ENCODE measurements around the gene APBB3. TPM values are rescaled to one million over a fixed set of nuclear protein-coding genes. Genes with fewer than 3 reads are reported as not detected.

APBB3 gene
- total RNA-seq, 1 experiment from 2014 or later: 25.1 TPM

DNA sequence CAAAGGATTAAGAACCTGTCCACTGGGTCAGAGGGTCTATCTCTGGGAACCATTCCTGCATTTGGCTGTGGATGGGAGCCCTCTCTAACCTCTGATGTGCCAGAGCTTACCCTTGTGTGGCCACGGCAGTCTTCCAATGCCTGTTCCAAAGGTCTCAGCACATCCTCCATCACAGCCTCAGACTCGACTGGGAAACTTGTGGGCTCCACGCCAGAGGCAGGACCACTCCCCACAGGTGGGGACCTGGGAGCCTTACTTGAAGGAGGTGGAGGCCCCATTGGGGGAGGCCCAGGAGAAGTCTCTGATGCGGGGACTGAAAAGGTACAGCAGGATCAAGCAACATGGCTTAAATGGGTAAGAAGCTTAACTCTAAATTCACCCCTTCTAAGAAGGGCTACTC is 12.5 kb downstream of the APBB3 start:
- no peak overlapping the region for H3K4me3 ChIP-seq (ENCODE audit: low read depth, low read length)
- CTCF ChIA-PET: no interaction called here
- no peak for DNase-seq
- TF ChIP-seq, protein P1, sequence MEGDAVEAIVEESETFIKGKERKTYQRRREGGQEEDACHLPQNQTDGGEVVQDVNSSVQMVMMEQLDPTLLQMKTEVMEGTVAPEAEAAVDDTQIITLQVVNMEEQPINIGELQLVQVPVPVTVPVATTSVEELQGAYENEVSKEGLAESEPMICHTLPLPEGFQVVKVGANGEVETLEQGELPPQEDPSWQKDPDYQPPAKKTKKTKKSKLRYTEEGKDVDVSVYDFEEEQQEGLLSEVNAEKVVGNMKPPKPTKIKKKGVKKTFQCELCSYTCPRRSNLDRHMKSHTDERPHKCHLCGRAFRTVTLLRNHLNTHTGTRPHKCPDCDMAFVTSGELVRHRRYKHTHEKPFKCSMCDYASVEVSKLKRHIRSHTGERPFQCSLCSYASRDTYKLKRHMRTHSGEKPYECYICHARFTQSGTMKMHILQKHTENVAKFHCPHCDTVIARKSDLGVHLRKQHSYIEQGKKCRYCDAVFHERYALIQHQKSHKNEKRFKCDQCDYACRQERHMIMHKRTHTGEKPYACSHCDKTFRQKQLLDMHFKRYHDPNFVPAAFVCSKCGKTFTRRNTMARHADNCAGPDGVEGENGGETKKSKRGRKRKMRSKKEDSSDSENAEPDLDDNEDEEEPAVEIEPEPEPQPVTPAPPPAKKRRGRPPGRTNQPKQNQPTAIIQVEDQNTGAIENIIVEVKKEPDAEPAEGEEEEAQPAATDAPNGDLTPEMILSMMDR (IDR thresholded peaks at IDR 0.05; ENCODE audit: insufficient read depth in 1 of 2, low read depth in 1 of 2, low read length in 1 of 2, severe bottlenecking in 1 of 2, unreplicated experiment in 1 of 2): no peak
- peaks cover 6% of the 10 kb centered on the region for H3K36me3 ChIP-seq (ENCODE audit: control insufficient read depth, insufficient read depth, low read length)
- H3K36me3 Mint-ChIP-seq (ENCODE audit: insufficient read depth, unreplicated experiment): peaks cover 89% of the 10 kb centered on the region
- no peak overlapping the region for H3K4me3 Mint-ChIP-seq (ENCODE audit: unreplicated experiment)
- BruUV-seq (replicated peaks): no TSS peak
- H3K4me1 ChIP-seq: peaks cover 10% of the 10 kb centered on the region
- H3K27ac Mint-ChIP-seq (ENCODE audit: unreplicated experiment): no peak overlapping the region
- H3K4me1 Mint-ChIP-seq (ENCODE audit: low read depth, unreplicated experiment): peaks cover 32% of the 10 kb centered on the region
- H3K9me3 ChIP-seq: no peaks in the 10 kb centered on the region
- H3K27me3 ChIP-seq (replicated peaks; ENCODE audit: control insufficient read depth, insufficient read depth, low read length): no peaks in the 10 kb centered on the region
- POLR2A ChIA-PET: interaction anchor here (0.6 kb wide), 1 partner anchor 120 kb away, joined by 4 read pairs; no protein-coding TSS in a partner anchor
- H3K9me3 Mint-ChIP-seq (ENCODE audit: unreplicated experiment): no peaks in the 10 kb centered on the region
- no peaks in the 10 kb centered on the region for H3K27me3 Mint-ChIP-seq (ENCODE audit: insufficient read depth, unreplicated experiment)
- intact Hi-C loops (cut with micrococcal nuclease; ENCODE audit: unreplicated experiment): no loop called here

DNA sequence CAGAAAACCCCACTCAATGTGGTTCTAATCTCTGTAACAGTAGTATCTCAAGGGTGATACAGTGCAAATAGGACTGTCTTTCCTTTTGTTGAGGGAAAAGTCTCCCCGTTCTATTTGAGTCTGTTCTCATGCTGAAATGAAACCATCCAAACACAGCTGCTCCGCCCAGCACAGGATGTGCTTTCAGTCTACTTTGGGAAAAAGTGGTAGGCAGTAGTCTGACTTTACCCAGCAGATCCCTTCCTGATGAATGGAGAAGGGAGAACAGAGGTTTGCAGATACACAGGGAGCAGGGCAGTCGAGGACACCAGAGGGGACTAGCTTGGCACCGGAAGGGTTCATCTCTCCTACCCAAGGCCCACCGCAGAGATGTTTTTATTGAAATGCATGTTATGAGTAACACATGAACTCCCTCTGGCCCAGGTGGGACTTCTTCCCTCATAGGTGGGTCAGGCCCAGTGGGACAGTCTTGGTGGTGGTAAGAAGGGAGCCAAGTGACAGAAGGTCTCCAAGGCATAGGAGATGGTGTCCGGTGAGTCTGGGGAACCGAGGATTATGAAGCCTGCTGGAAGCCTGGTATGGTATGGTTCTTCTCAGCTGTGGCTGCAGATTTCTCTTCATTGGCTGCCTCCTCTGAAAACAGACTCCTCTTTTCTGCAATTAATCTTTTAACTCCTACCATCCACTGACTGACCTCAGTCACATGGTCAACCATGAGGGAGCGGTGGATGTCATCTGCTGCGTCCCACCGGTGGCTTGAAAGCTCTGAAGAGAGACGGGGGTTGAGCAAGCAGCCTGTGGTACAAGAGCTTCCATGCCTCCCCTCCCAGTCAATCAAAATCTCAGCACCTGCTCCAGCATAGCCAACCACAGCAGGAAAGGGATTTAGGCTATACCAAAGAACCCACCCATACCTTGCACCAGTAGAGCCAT is 14.0 kb downstream of the APBB3 start:
- no peaks in the 10 kb centered on the region for H3K9me3 ChIP-seq
- TF ChIP-seq, protein P1 (IDR thresholded peaks at IDR 0.05; ENCODE audit: insufficient read depth in 1 of 2, low read depth in 1 of 2, low read length in 1 of 2, severe bottlenecking in 1 of 2, unreplicated experiment in 1 of 2): no peak
- Mint-ChIP-seq H3K27ac (ENCODE audit: unreplicated experiment) (peak overlapping the region; percentile 64), H3K4me3 (ENCODE audit: unreplicated experiment) (peak overlapping the region; percentile 5), H3K27me3 (ENCODE audit: insufficient read depth, unreplicated experiment) (no peaks in the 10 kb centered on the region), H3K9me3 (ENCODE audit: unreplicated experiment) (no peaks in the 10 kb centered on the region), H3K4me1 (ENCODE audit: low read depth, unreplicated experiment) (peaks cover 28% of the 10 kb centered on the region), H3K36me3 (ENCODE audit: insufficient read depth, unreplicated experiment) (peaks cover 92% of the 10 kb centered on the region)
- H3K27me3 ChIP-seq (replicated peaks; ENCODE audit: control insufficient read depth, insufficient read depth, low read length): no peaks in the 10 kb centered on the region
- no peak overlapping the region for H3K4me3 ChIP-seq (ENCODE audit: low read depth, low read length)
- no peak for DNase-seq
- H3K36me3 ChIP-seq (ENCODE audit: control insufficient read depth, insufficient read depth, low read length): peaks cover 6% of the 10 kb centered on the region
- no TSS peak for BruUV-seq (replicated peaks)
- intact Hi-C loops (cut with micrococcal nuclease; ENCODE audit: unreplicated experiment): no loop called here
- POLR2A ChIA-PET: no interaction called here
- CTCF ChIA-PET: no interaction called here
- peaks cover 13% of the 10 kb centered on the region for H3K4me1 ChIP-seq

DNA sequence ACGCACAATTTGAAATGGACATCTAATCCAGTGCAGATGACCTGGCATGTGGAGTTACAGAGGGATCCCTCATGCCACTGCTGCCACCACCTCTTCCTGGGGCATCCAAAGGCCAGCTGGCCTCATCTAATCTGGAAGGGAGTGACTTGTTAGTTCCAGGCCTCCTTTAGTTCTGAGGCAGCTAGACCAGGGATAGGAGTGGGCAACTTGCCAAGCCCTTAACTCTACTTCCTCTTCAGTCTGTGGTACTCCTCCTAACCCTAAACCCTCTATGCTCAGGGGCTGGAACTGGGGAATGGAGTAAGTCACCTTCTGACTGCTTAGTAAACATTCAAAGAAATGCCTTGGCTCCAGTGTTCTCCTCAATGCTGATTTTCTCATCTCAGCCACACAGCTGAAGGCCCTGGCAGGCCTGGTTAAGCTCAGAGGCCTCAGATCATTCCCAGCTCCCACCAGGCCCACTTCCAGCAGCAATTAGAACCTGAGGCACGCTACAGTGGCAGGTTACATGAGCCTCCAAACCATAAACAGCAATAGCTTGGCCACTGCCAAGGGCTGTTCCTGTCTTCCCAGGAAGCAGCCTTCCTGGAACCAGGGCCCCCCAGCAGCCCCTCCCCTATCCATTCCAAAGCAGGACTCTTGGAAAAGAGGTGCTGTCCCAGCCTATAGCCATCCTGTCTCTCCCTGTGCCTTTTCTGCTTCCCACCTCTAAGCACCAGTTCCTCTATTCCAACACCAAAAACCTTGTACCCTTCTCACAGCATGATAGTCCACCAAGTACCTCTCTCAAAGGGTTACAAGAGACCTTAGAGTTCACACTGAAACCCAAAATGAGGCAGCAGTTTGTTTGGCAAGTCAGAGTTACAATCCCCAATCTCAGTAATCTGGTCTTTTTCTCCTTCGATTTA is 14.9 kb downstream of the APBB3 start:
- Histone ChIP-seq H3K36me3 (ENCODE audit: control insufficient read depth, insufficient read depth, low read length) (peaks cover 6% of the 10 kb centered on the region), H3K9me3 (no peaks in the 10 kb centered on the region), H3K4me1 (peaks cover 13% of the 10 kb centered on the region), H3K27me3 (replicated peaks; ENCODE audit: control insufficient read depth, insufficient read depth, low read length) (no peaks in the 10 kb centered on the region), H3K4me3 (ENCODE audit: low read depth, low read length) (no peak overlapping the region)
- no TSS peak for BruUV-seq (replicated peaks)
- intact Hi-C loops (cut with micrococcal nuclease; ENCODE audit: unreplicated experiment): no loop called here
- Mint-ChIP-seq H3K36me3 (ENCODE audit: insufficient read depth, unreplicated experiment) (peaks cover 92% of the 10 kb centered on the region), H3K9me3 (ENCODE audit: unreplicated experiment) (no peaks in the 10 kb centered on the region), H3K27ac (ENCODE audit: unreplicated experiment) (peak overlapping the region; percentile 64), H3K4me1 (ENCODE audit: low read depth, unreplicated experiment) (peaks cover 28% of the 10 kb centered on the region), H3K4me3 (ENCODE audit: unreplicated experiment) (peak overlapping the region; percentile 69), H3K27me3 (ENCODE audit: insufficient read depth, unreplicated experiment) (no peaks in the 10 kb centered on the region)
- ChIA-PET CTCF (no interaction called here), POLR2A (no interaction called here)
- DNase-seq: no peak
- TF ChIP-seq, protein P1 (IDR thresholded peaks at IDR 0.05; ENCODE audit: insufficient read depth in 1 of 2, low read depth in 1 of 2, low read length in 1 of 2, severe bottlenecking in 1 of 2, unreplicated experiment in 1 of 2): no peak
